Cortex of kidney (tissue), 1 donor: ENCODE results near the gene ADCY9.
"Not testable (repeated sequence)": the region's sequence is repeated elsewhere in the genome, so short reads cannot be mapped to it uniquely, and the experiment has no call there.

Experiments
- DNase-seq: peaks from one replicate; lab custom pipeline; 2025; lab: John Stamatoyannopoulos, UW

The ADCY9 gene

DNA sequence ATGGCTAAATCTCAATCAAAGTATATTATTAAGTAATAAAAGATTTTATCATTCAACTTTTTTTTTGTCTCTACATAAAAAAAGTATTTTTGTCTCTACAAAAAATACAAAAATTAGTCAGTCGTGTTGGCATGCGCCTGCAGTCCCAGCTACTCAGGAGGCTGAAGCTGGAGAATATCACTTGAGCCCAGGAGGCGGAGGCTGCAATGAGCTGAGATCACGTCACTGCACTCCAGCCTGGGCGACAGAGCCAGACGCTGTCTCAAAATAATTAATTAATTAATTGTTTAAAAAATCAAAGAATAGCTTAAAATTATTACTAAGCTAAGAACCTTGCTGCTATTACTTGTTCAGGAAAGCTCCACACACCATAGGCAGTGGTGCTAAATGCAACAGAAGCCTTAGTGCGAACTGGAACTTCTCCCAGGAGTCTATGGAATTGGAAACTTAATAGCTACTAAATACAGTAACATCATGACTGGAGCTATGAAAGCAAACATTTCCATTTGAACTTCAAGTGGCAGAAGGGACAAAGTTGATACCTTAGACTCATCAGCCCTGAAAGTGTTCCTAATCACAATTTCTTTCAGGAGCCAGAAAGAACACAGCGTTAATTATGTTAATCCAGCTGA, 22.6 kb downstream of the ADCY9 start:
- DNase-seq, result no peak

- DNase-seq, result no peak
These were observed 23.5 kb downstream of the ADCY9 start for GRCh38 chr16:4092547-4093265.

DNA sequence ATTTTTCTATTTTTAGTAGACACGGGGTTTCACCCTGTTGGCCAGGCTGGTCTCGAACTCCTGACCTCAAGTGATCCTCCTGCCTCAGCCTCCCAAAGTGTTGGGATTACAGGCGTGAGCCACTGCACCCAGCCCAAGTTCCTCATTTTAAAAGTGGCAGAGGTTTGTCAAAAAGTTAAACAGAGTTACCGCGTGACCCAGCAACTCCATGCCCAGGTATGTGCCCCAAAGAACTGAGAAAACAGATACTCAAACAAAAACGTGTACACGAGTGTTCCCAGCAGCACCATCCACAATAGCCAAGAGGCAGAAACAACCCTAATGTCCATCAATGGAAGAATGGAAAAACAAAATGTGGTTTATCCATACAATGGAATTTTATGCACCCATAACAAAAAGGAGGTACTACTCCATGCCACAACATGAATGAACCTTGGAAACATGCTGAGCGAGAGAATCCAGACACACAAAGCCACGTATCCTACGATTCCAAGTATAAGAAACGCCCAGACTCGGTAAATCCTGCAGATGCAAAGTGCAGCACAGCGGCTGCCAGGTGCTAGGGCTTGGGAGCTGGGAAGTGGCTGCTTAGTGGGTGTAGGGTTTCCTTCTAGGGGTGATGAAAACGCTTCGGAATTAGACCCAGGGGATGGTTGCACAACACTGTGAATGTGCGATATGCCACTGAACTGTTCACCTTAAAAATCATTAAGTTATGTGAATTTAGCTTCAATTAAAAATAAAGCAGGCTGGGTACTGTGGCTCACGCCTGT, 24.8 kb downstream of the ADCY9 start:
- no peak for DNase-seq

DNA sequence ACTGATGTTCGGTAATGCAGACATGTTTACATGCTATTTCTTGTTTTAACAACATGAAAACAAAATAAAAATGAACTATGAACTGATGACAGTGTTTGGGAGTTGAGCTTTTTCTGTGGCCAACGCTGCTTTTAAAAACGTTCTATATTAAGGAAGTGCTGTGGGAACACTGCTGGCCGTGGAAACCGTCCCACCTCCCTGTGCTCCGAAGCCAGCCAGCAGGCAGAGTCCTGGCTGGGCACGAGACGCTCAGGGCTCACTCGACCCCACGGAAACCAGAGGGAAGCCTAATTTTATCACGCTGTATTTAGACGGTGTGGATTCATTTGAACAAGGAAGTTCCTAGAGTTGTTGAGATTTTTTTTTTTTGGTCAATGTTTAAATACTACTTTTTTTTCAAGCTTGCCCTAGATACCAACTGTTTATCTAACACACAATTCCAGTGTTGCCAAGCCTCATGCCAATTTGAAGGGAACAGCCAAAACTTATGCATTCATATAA, 25.8 kb downstream of the ADCY9 start:
- DNase-seq, result no peak

DNA sequence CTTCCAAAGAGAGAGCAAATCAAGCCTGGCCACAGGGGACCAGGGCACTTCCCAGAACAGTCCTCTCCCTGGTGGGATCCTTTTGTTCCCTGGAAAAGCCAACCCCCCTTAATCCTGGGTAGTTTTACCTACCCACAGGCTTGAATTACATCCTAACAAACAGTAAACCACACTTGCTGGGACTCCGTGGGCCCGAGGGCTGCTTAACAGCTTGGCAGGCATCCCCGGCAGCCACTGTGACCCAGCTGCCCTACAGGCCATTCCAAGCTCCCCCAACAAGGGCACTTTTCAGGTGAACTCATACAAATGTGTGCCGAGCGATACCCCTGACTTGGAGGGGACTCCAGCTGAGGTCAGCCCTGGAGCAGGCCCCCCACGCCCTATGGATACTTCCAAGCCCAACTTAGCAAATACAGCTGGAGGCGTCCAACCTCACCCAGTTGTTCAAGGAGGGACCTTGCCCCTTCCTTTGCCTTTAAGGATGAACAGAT, 26.4 kb downstream of the ADCY9 start:
- DNase-seq, result no peak

GRCh38 chr16:4089251-4089810, 26.9 kb downstream of the ADCY9 start:
- no peak for DNase-seq

DNA sequence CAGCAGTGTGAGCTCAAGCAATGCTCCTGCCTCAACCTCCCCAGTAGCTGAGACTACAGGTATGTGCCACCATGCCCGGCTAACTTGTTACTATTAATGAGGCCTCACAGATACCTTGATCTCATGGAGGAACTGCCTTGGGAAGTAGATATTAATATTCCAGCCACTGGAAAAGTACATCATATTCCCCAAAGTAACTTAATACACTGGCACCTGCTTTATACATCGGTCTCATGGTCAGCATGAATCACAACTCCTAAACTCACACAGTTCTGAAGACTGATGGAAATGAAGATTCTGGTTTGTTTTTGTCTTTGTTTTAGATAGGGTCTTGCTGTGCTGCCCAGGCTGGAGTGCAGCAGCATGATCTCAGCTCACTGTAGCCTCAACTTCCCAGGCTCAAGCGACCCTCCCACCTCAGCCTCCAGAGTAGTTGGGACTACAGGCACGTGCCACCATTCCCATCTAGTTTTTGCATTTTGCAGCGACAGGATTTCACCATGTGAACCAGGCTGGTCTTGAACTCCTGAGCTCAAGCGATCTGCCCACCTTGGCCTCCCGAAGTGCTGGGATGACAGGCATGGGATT, 28.2 kb downstream of the ADCY9 start:
- no peak for DNase-seq

DNA sequence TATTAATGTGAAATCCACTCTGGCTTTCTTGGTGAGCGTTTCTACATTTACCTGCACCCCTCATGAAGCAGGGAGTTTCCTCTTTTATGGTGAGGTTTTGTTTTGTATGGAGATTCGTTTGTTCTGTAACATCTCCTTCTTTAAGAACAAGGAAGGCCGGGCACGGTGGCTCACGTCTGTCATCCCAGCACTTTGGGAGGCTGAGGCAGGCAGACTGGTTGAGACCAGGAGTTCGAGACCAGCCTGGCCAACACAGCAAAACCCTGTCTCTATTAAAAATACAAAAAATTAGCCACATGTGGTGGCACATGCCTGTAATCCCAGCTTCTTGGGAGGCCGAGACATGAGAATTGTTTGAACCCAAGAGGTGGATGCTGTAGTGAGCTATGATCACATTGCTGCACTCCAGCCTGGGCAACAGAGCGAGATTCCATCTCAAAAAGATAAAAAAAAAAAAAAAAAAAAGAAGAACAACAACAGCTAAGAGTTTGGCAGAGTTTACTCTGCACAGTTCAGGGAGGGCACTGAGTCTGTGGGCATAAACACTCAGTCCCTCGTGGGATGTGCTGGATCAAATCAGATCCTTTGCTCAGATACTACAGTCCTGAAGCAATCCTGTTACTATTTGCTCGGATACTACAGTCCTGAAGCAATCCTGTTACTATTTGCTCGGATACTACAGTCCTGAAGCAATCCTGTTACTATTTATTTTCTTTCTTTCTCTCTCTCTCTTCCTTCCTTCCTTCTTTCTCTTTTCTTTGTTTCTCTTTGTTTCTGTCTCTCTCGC, 28.9 kb downstream of the ADCY9 start:
- DNase-seq, result no peak

DNA sequence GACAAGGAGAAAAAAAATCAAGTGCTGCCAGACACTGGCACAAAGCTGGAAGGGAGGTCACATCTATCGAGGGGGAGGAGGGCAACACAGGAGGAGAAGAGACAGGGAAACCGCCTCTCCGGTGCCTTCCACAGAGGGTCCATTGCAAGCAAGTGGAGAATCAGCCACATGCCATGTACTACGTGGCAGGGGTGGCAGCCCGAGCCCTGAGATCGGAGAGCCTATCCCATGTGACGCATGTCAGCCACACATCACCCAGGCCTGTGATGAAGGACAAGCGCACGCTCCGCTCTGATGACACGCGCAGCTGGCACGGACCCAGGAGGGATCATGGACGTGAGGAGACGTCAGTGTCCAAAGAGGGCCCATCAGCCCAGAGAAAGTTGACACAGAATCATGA, 30.1 kb downstream of the ADCY9 start:
- no peak for DNase-seq

- DNase-seq, result no peak
These were observed 30.8 kb downstream of the ADCY9 start for GRCh38 chr16:4085405-4085970.

GRCh38 chr16:4083347-4083870, 32.8 kb downstream of the ADCY9 start:
- DNase-seq, result no peak

DNA sequence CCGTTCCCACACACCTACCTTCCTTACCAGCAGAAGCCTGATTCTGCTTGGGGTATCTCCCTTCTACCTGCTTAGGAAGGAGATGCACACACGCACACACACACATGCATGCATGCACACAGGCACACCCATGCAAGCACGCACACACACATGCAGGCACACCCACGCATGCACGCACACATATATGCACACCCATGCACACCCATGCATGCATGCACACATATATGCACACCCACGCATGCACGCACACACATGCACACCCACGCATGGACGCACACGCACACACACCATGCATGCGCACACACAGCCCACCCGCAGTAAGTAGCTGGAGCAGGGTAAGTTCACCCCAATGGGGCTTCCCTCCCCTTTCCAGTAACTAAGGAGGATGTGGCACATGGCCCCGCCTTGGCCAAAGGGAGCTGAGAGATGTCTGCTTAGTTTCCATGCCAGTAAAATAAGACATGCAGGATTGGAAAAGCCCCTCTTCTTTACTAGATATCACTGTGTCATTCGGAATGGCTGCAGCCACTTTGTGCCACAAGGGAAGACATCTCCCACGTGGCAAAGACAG, 33.7 kb downstream of the ADCY9 start:
- DNase-seq, result no peak

DNA sequence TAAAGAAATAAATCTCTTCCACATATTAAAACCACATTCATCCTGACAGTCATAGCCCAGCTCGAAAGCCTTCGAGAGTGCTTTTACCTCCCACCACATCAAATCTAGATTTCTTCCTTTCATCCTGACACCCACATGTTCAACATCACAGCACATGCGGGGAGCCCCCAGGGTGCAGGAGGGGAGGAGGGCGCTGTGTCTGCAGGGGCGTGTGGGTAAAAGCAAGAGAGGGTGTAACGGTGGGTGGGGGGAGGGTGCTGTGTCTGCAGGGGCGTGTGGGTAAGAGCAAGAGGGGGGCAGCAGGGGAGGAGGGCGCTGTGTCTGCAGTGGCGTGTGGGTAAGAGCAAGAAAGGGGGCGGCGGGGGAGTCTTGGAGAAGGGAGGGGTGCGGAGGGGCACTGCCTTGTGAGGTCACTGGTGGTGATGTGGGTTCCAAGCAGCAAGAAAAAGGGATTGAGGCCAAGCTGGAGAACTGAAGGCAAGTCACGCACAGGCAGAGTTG, 34.7 kb downstream of the ADCY9 start:
- DNase-seq, result no peak

GRCh38 chr16:4081047-4081446, 35.2 kb downstream of the ADCY9 start:
- DNase-seq, result no peak

GRCh38 chr16:4077174-4077649, 39.0 kb downstream of the ADCY9 start:
- DNase-seq, result no peak

- DNase-seq, result no peak
These were observed 40.7 kb downstream of the ADCY9 start for GRCh38 chr16:4075534-4075933.

DNA sequence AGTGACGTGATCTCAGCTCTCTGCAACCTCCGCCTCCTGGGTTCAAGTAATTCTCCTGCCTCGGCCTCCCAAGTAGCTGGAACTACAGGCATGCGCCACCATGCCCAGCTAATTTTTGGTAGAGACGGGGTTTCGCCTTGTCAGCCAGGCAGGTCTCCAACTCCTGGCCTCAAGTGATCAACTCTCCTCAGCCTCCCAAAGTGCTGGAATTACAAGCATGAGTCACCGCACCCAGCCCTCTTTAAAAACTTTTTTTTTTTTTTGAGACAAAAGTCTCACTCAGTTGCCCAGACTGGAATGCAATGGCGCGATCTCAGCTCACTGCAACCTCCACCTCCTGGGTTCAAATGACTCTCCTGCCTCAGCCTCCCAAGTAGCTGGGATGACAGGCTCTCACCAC, 43.1 kb downstream of the ADCY9 start:
- DNase-seq, result not testable (repeated sequence)

DNA sequence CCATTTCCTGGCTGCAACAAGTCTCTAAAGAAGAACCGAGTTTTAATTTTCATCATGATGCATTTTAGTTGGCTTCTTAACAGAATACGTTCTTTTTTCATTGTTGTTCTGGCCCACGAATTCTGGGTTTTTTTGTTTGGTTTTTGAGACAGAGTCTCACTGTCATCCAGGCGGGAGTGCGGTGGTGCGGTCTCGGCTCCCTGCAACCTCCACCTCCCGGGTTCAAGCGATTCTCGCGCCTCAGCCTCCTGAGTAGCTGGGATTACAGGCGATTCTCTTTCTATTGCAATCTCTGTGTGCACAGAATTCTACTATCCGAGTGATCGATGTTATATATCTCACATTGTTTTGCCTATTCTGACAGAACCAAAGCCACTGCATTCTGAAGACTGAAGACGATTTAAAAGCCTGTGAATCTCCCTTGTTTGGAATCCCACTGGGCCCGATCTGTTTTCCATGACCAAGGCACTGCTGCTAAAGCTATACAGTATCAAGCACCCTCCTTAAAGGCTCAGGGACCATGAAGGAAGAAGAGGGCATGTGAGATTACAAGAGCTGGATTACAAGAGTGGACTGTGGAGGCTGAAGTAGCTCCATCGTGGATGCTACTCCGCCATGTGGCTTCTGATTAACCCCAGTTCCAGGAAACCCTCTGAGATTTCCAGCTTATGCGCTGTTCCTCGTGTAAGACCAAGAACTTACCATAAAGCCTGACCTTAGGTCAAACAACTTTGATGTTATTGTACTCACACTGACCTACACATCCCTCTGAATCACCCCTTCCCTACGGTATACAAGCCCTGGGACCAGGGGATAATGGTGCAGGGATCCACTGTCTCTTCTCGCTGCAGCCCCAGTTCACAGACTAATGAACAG, 44.3 kb downstream of the ADCY9 start:
- DNase-seq, result no peak

DNA sequence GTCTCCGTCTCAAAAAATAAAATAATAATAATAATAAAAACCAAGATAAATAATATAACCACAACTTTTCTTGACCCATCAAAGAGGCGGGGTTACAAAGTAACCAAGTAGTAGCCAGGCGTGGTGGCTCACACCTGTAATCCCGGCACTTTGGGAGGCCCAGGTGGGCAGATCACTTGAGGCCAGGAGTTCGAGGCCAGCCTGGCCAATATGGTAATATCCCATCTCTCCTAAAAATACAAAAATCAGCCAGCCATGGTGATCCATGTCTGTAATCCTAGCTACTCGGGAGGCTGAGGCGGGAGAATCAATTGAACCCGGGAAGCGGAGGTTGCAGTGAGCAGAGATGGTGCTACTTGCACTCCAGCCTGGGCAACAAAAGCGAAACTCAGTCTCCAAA, 45.3 kb downstream of the ADCY9 start:
- DNase-seq, result no peak
